ENCODE results near the gene MYO19.
"Not testable (repeated sequence)": the region's sequence is repeated elsewhere in the genome, so short reads cannot be mapped to it uniquely, and the experiment has no call there.

The MYO19 gene

DNA sequence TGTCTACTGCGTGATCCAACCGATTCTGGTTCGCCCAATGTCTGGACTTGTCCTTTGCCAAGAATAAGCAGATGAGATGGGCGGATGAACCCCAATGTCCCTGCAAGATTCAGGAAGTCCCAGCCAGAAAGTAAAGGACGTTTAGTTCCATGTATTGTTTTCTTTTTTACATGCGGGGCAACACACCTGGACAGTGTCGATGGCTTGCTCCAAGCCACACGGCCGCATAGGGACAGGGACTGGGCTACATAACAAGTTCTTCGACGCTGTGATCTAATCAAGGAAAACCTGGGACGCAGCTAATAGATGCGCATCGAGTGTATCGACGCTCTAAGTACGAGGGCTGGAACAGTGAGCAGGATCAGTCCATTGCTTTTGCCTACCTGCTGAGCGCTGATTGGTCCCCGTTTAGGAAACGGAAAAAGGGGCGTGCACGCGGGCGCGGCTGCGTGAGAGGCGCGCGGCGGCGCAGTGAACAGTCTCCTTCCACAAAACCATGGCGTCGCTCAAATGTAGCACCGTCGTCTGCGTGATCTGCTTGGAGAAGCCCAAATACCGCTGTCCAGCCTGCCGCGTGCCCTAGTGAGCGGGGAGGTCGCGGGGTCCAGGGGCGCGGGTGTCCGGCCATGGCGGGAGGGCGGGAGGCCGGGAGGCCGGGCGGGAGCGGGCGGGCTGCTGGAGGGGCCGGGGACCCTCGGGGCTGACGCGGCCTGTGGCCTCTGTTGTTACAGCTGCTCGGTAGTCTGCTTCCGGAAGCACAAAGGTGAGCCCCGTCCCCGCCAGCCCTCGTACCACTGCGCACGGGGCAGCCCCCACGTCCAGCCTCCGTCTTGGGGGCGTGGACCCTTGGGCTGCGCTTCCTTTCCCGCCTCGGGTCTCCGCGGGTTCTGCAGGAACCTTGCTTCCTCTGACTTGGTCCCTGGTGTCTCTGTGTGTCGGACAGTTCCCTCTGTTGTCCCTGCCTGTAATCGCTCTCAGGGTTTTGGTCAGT is 48.2 kb downstream of the MYO19 start, which contains the start of gene ZNHIT3:
Gene ZNHIT3, plus strand, starts transcription at position 478 of the 991 bp plus-strand sequence. Its CDS starts 19 bp downstream, at position 497.
- Histone ChIP-seq H4K20me1 (ENCODE audit: insufficient read depth, low read length) (no peaks in the 10 kb centered on the region; the same call in 1 of the 2 replicates), H2AFZ (ENCODE audit: low read length) (peak within 1 kb of the TSS; percentile 95), H3F3A (ENCODE audit: insufficient read depth, low read length) (no peaks in the 10 kb centered on the region), H3K4me1 (ENCODE audit: low read length) (peaks cover 4% of the 10 kb centered on the region; the same call in 1 of the 2 replicates), H3K9ac (ENCODE audit: low read length) (peak within 1 kb of the TSS; percentile 70), H3K27me3 (replicated peaks; ENCODE audit: insufficient read depth, low read length) (peaks cover 10% of the 10 kb centered on the region), H3K9me3 (replicated peaks; ENCODE audit: insufficient read depth, low read length) (no peaks in the 10 kb centered on the region), H3K79me2 (ENCODE audit: low read length) (peaks cover 48% of the 10 kb centered on the region), H3K4me3 (ENCODE audit: low read length) (peak within 1 kb of the TSS; percentile 93), H3K9me2 (replicated peaks; ENCODE audit: insufficient read depth, low read length) (no peaks in the 10 kb centered on the region), H3K36me3 (replicated peaks; ENCODE audit: insufficient read depth, low read length) (no peaks in the 10 kb centered on the region), H3K27ac (ENCODE audit: low read length) (peak within 1 kb of the TSS; percentile 21; the same call in 1 of the 2 replicates), H3K4me2 (ENCODE audit: low read depth, low read length) (peak within 1 kb of the TSS; percentile 96)
- TF ChIP-seq, protein P1, sequence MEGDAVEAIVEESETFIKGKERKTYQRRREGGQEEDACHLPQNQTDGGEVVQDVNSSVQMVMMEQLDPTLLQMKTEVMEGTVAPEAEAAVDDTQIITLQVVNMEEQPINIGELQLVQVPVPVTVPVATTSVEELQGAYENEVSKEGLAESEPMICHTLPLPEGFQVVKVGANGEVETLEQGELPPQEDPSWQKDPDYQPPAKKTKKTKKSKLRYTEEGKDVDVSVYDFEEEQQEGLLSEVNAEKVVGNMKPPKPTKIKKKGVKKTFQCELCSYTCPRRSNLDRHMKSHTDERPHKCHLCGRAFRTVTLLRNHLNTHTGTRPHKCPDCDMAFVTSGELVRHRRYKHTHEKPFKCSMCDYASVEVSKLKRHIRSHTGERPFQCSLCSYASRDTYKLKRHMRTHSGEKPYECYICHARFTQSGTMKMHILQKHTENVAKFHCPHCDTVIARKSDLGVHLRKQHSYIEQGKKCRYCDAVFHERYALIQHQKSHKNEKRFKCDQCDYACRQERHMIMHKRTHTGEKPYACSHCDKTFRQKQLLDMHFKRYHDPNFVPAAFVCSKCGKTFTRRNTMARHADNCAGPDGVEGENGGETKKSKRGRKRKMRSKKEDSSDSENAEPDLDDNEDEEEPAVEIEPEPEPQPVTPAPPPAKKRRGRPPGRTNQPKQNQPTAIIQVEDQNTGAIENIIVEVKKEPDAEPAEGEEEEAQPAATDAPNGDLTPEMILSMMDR (IDR thresholded peaks at IDR 0.05; ENCODE audit: low read length) = no peak
- no peak for TF ChIP-seq EZH2phosphoT487 (IDR thresholded peaks at IDR 0.05; ENCODE audit: low read length)
- no peak for TF ChIP-seq EZH2 (optimal IDR thresholded peaks at IDR 0.05; ENCODE audit: low read depth, low read length)
- DNase-seq = peak; percentile 96

DNA sequence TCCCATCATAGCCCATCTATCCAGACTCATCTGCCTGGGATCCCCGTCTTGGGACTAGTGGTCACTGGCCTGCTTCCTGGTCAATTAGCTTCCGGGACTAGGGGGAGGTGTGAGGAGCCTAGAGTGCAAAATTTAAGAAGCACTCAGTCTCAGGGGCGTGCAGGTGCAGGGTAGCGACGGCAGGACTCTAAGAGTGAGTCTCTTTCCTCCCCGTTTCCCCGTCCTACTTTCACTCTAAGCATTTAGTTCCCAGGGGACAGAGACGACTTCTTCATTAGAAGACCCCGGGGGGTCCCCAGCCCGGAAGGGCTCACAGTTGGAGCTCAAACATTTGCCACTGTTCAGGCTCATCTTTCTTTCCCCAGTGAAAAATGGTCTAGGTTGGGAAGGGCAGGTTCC is 48.9 kb downstream of the MYO19 start:
- Histone ChIP-seq H3K27me3 (replicated peaks; ENCODE audit: insufficient read depth, low read length) (peaks cover 14% of the 10 kb centered on the region), H3F3A (ENCODE audit: insufficient read depth, low read length) (no peaks in the 10 kb centered on the region), H3K9me2 (replicated peaks; ENCODE audit: insufficient read depth, low read length) (no peaks in the 10 kb centered on the region), H3K9ac (ENCODE audit: low read length) (peak overlapping the region; percentile 70; the same call in 1 of the 2 replicates), H3K27ac (ENCODE audit: low read length) (no peak overlapping the region), H3K9me3 (replicated peaks; ENCODE audit: insufficient read depth, low read length) (no peaks in the 10 kb centered on the region), H2AFZ (ENCODE audit: low read length) (peak overlapping the region; percentile 95), H4K20me1 (ENCODE audit: insufficient read depth, low read length) (no peaks in the 10 kb centered on the region; the same call in 1 of the 2 replicates), H3K79me2 (ENCODE audit: low read length) (peaks cover 41% of the 10 kb centered on the region), H3K4me3 (ENCODE audit: low read length) (peak overlapping the region; percentile 93), H3K4me2 (ENCODE audit: low read depth, low read length) (peak overlapping the region; percentile 96), H3K36me3 (replicated peaks; ENCODE audit: insufficient read depth, low read length) (no peaks in the 10 kb centered on the region), H3K4me1 (ENCODE audit: low read length) (peaks cover 4% of the 10 kb centered on the region; the same call in 1 of the 2 replicates)
- DNase-seq = no peak
- TF ChIP-seq EZH2phosphoT487 (IDR thresholded peaks at IDR 0.05; ENCODE audit: low read length) (no peak), EZH2 (optimal IDR thresholded peaks at IDR 0.05; ENCODE audit: low read depth, low read length) (no peak)
- TF ChIP-seq, protein P1 (IDR thresholded peaks at IDR 0.05; ENCODE audit: low read length) = no peak

DNA sequence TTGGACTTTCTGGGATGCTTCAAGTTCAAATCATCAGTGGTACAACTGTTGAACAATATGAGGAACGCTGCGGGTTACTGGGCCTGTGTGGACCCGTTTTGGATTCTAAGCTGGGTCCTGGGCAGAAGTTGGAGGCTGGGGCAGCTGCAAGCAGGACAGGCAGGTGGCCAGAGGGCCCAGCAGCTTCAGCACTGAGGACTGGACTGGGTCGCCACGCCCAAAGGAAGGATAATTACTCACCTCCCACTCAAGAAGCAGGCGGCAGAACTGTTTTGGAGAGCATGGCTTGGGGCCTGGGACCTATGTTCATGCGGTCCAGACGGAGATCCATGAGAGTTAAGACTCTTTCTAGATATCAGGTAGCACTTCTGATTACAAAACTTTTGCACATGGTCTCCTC is 49.6 kb downstream of the MYO19 start:
- H3K79me2 ChIP-seq (ENCODE audit: low read length) = peaks cover 34% of the 10 kb centered on the region
- H3K4me1 ChIP-seq (ENCODE audit: low read length) = peaks cover 4% of the 10 kb centered on the region; the same call in 1 of the 2 replicates
- TF ChIP-seq EZH2phosphoT487 (IDR thresholded peaks at IDR 0.05; ENCODE audit: low read length) = no peak
- no peak for TF ChIP-seq EZH2 (optimal IDR thresholded peaks at IDR 0.05; ENCODE audit: low read depth, low read length)
- TF ChIP-seq, protein P1 (IDR thresholded peaks at IDR 0.05; ENCODE audit: low read length) = no peak
- H3K4me2 ChIP-seq (ENCODE audit: low read depth, low read length) = no peak overlapping the region
- H3K36me3 ChIP-seq (replicated peaks; ENCODE audit: insufficient read depth, low read length) = no peaks in the 10 kb centered on the region
- DNase-seq = no peak
- H2AFZ ChIP-seq (ENCODE audit: low read length) = peak overlapping the region; percentile 95; the same call in 1 of the 2 replicates
- no peak overlapping the region for H3K4me3 ChIP-seq (ENCODE audit: low read length)
- H4K20me1 ChIP-seq (ENCODE audit: insufficient read depth, low read length) = no peaks in the 10 kb centered on the region; the same call in 1 of the 2 replicates
- H3K9me2 ChIP-seq (replicated peaks; ENCODE audit: insufficient read depth, low read length) = no peaks in the 10 kb centered on the region
- H3F3A ChIP-seq (ENCODE audit: insufficient read depth, low read length) = no peaks in the 10 kb centered on the region
- H3K9me3 ChIP-seq (replicated peaks; ENCODE audit: insufficient read depth, low read length) = no peaks in the 10 kb centered on the region
- H3K27ac ChIP-seq (ENCODE audit: low read length) = no peak overlapping the region
- peaks cover 21% of the 10 kb centered on the region for H3K27me3 ChIP-seq (replicated peaks; ENCODE audit: insufficient read depth, low read length)
- H3K9ac ChIP-seq (ENCODE audit: low read length) = no peak overlapping the region

DNA sequence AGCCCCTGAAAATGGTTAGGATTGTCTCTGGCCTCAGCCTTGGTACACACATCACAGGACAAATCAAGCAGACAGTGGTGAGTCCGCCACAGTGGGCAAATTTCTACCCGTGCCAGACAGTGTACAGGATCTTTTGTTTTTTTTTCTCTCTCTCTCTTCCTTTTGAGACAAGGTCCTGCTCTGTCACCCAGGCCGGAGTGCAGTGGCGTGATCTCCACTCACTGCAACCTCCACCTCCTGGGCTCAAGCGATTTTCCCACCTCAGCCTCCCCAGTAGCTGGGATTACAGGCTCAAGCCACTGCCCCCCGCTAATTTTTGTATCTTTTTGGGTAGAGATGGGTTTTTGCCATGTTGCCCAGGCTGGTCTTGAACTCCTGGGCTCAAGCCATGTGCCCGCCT is 50.6 kb downstream of the MYO19 start:
- H3K9me2 ChIP-seq (replicated peaks; ENCODE audit: insufficient read depth, low read length); H4K20me1 ChIP-seq (ENCODE audit: insufficient read depth, low read length); H3K9ac ChIP-seq (ENCODE audit: low read length); H3K4me3 ChIP-seq (ENCODE audit: low read length); H3K9me3 ChIP-seq (replicated peaks; ENCODE audit: insufficient read depth, low read length); H3K36me3 ChIP-seq (replicated peaks; ENCODE audit: insufficient read depth, low read length); H2AFZ ChIP-seq (ENCODE audit: low read length); H3K27ac ChIP-seq (ENCODE audit: low read length); H3F3A ChIP-seq (ENCODE audit: insufficient read depth, low read length); H3K4me2 ChIP-seq (ENCODE audit: low read depth, low read length); H3K4me1 ChIP-seq (ENCODE audit: low read length); DNase-seq: not testable (repeated sequence)
- H3K79me2 ChIP-seq (ENCODE audit: low read length) = peaks cover 24% of the 10 kb centered on the region
- H3K27me3 ChIP-seq (replicated peaks; ENCODE audit: insufficient read depth, low read length) = peaks cover 31% of the 10 kb centered on the region
